OCI-LY3 (cell line): ENCODE results near the gene NDUFB2.

Experiments
- H2AFZ ChIP-seq: fragments of 200-600, 300-600 bp; shearing (Covaris generic); 2 replicates; pipeline ENCODE4 v1.6.0; 2014; ENCODE audit warnings: antibody characterized with exemption, low read depth, low read length
- H3K27ac ChIP-seq: fragments of 200-600, 300-600 bp; sonication (generic); 2 replicates; pipeline ENCODE4 v1.5.1; 2014; ENCODE audit warnings: mild to moderate bottlenecking, low read length, moderate library complexity, mixed read lengths
- H3K27me3 ChIP-seq: fragments of 200-600, 300-600 bp; sonication (generic); 2 replicates; pipeline ENCODE4 v1.6.1; 2014; ENCODE audit warnings: low read depth, low read length, mixed read lengths
- H3K36me3 ChIP-seq: fragments of 200-600, 300-600 bp; sonication (generic); replicated peaks from 2 replicates; pipeline ENCODE3; 2014; ENCODE audit warnings: low read depth, low read length, mixed read lengths
- H3K4me1 ChIP-seq: fragments of 300-600, 200-600 bp; sonication (generic); 2 replicates; pipeline ENCODE4 v1.6.1; 2014; ENCODE audit warnings: low read length, mixed read lengths
- H3K4me2 ChIP-seq: fragments of 200-600, 300-600 bp; sonication (generic); 2 replicates; pipeline ENCODE4 v1.6.1; 2014; ENCODE audit warnings: low read length, mixed read lengths
- H3K4me3 ChIP-seq: fragments of 300-600, 200-600 bp; sonication (generic); 2 replicates; pipeline ENCODE4 v1.5.1; 2014; ENCODE audit warnings: antibody characterized with exemption, mild to moderate bottlenecking, low read length, moderate library complexity
- H3K79me2 ChIP-seq: fragments of 300-600, 200-600 bp; shearing (Covaris generic); 2 replicates; pipeline ENCODE4 v1.6.1; 2014; ENCODE audit warnings: mild to moderate bottlenecking, low read length, mixed read lengths
- H3K9ac ChIP-seq: fragments of 300-600, 200-600 bp; shearing (Covaris generic); 2 replicates; pipeline ENCODE4 v1.6.0; 2014; ENCODE audit warnings: mild to moderate bottlenecking, low read length, moderate library complexity
- H3K9me3 ChIP-seq: fragments of 200-600, 300-600 bp; shearing (Covaris generic); 2 replicates; pipeline ENCODE4 v1.6.1; 2014; ENCODE audit warnings: low read length, mixed read lengths; ENCODE audit not compliant: insufficient read depth
- H4K20me1 ChIP-seq: fragments of 200-600, 300-600 bp; sonication (generic); 2 replicates; pipeline ENCODE4 v1.6.1; 2016; ENCODE audit warnings: low read length, mixed read lengths; ENCODE audit not compliant: insufficient read depth
- CTCF ChIP-seq: fragments of 200-600, 300-600 bp; sonication (generic); IDR thresholded peaks from 2 replicates; pipeline ENCODE4 v1.5.1; 2014; ENCODE audit warnings: antibody characterized with exemption, low read length, low read depth
- EZH2phosphoT487 ChIP-seq: fragments of 200-600 bp; shearing (Covaris generic); IDR thresholded peaks from 2 replicates; pipeline ENCODE4 v1.6.1; 2018; ENCODE audit warnings: antibody characterized with exemption, mixed run types, low read depth

NDUFB2 gene

DNA sequence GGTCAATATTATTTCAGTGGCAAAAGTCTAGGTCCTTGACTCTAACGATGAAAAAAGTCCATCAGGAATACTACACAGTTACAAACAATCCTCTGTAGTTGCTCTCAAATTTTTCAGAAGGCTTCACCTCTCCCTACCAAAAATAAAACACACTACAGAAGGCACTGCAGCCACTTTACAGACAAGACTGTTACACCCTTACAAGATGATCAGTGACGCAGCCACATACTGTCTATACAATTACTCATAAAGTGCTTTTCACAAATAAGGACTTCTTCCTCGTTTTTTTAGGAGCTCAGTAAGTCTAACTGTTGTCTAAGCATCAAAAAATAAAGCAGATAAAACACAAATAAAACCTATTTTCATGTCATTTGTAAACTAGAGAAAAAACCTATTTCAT lies 27.1 kb downstream of the NDUFB2 start:
- H3K27me3 ChIP-seq: no peaks in the 10 kb centered on the region
- H3K9me3 ChIP-seq: no peaks in the 10 kb centered on the region
- H3K27ac ChIP-seq: no peak overlapping the region
- H3K79me2 ChIP-seq: no peaks in the 10 kb centered on the region
- H3K4me2 ChIP-seq: no peak overlapping the region
- peaks cover 7% of the 10 kb centered on the region for H3K36me3 ChIP-seq
- 0 out of 2 replicates have a peak, but pooled peaks cover 3% of the 10 kb centered on the region for H4K20me1 ChIP-seq
- no peak overlapping the region for H3K9ac ChIP-seq
- H2AFZ ChIP-seq: no peak overlapping the region
- H3K4me3 ChIP-seq: no peak overlapping the region
- peaks cover 11% of the 10 kb centered on the region for H3K4me1 ChIP-seq
- TF ChIP-seq CTCF (no peak), EZH2phosphoT487 (no peak)

DNA sequence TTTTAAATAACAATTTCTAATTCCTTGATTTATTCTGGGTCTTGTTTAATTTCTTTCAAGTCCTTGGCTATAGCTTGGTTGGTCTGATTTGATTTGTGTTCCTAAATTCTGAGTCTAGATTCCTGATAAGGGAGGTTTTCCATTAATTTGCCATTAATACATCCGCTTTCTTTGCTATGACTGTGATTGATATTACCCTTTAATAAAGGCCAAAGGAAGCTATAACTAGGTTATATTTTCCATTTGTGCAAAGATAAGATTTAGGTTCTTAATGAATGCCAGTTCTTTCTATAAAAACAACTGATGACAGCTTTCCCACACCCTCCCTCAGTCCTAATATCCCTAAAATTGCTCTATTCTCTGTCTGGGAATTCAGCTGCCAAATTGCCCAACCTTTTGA lies 28.2 kb downstream of the NDUFB2 start:
- H3K36me3 ChIP-seq: peaks cover 3% of the 10 kb centered on the region
- H3K27ac ChIP-seq: no peak overlapping the region
- no peaks in the 10 kb centered on the region for H3K27me3 ChIP-seq
- H4K20me1 ChIP-seq: 0 out of 2 replicates have a peak, but pooled peaks cover 3% of the 10 kb centered on the region
- H3K4me2 ChIP-seq: no peak overlapping the region
- H3K79me2 ChIP-seq: no peaks in the 10 kb centered on the region
- no peak overlapping the region for H2AFZ ChIP-seq
- H3K9me3 ChIP-seq: no peaks in the 10 kb centered on the region
- no peak overlapping the region for H3K4me3 ChIP-seq
- H3K9ac ChIP-seq: no peak overlapping the region
- TF ChIP-seq CTCF: no peak
- TF ChIP-seq EZH2phosphoT487: no peak
- H3K4me1 ChIP-seq: peaks cover 5% of the 10 kb centered on the region

DNA sequence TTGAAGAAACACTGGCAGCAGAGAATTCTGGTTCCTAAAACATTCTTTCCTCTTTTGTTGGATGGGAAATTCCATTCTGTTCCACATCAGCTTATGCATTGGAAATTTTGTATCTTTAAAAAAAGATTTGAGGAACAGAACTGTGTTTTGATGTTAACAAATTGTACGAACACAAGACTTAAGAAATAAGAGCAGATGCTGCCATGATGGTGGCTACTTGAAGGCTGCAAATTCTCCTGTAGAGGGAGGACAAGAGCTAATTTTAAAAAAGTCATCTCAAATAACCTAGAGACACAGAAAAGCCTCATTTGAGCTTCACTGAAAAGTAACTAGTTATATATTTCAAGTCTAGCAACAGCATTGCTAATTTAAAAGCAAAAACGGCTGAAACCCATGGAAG lies 29.8 kb downstream of the NDUFB2 start:
- peak; percentile 52 for TF ChIP-seq CTCF
- TF ChIP-seq EZH2phosphoT487: no peak
- Histone ChIP-seq H3K27ac (no peak overlapping the region), H2AFZ (no peak overlapping the region), H3K27me3 (no peaks in the 10 kb centered on the region), H3K4me2 (no peak overlapping the region), H3K9me3 (no peaks in the 10 kb centered on the region), H3K79me2 (no peaks in the 10 kb centered on the region), H3K4me1 (no peaks in the 10 kb centered on the region), H3K4me3 (no peak overlapping the region), H3K36me3 (peaks cover 3% of the 10 kb centered on the region), H4K20me1 (no peaks in the 10 kb centered on the region), H3K9ac (no peak overlapping the region)

DNA sequence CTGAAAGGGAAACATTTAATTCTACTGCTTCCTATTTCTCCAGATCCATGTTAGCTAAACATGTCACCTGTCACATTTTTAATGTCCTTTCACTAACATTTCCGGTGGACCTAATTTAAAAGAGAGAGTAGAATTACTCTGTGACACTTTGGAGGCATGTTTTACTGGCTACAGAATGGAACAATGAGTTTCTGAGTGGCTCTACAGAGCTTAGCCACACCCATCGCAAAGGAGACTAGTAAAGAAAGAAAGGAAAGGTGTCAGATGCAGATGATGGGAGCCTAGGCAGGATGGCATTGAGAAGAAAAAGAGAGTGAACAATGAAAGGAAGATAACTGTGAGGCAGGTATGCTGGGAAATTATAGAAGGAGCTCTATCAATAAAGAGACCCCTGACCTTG lies 35.9 kb downstream of the NDUFB2 start:
- H4K20me1 ChIP-seq: no peaks in the 10 kb centered on the region
- H3K9ac ChIP-seq: no peak overlapping the region
- H3K4me3 ChIP-seq: no peak overlapping the region
- H3K4me2 ChIP-seq: no peak overlapping the region
- no peak overlapping the region for H2AFZ ChIP-seq
- H3K27ac ChIP-seq: no peak overlapping the region
- no peak for TF ChIP-seq CTCF
- no peak for TF ChIP-seq EZH2phosphoT487
- H3K36me3 ChIP-seq: no peaks in the 10 kb centered on the region
- no peaks in the 10 kb centered on the region for H3K27me3 ChIP-seq
- no peaks in the 10 kb centered on the region for H3K79me2 ChIP-seq
- no peaks in the 10 kb centered on the region for H3K9me3 ChIP-seq
- H3K4me1 ChIP-seq: no peaks in the 10 kb centered on the region
